ENCODE data around the gene STIM1. TPM values are rescaled to one million over a fixed set of nuclear protein-coding genes. Genes with fewer than 3 reads are reported as not detected.

STIM1 gene
- total RNA-seq, 3 donors from 2014 or later (not counting 1 experiment from before 2014, with no cell fraction given): 171 to 187 (median 175) TPM

GRCh38 chr11:4054643-4055042, 199.2 kb downstream of the STIM1 start:
- 94% methylated on average over 1 of the region's 1 CpG for WGBS (ENCODE audit: insufficient coverage)
- intact Hi-C loops (cut with micrococcal nuclease): no loop called here

GRCh38 chr11:4059424-4059823, 204.0 kb downstream of the STIM1 start:
- Mint-ChIP-seq H3K4me1 (peaks cover 12 to 29% of the 10 kb centered on the region in 2 donors), H3K27ac (peak overlapping the region in 1 of 2 donors; percentile 7), H3K9me3 (no peaks in the 10 kb centered on the region), H3K36me3 (no peaks in the 10 kb centered on the region), H3K27me3 (ENCODE audit: low read depth in 2 of 2) (no peaks in the 10 kb centered on the region), H3K4me3 (no peak overlapping the region)
- intact Hi-C loops (cut with micrococcal nuclease): no loop called here
- H3K27ac ChIP-seq (ENCODE audit: low read length): no peak overlapping the region
- DNase-seq (no peak), ATAC-seq (no peak)
- no peaks in the 10 kb centered on the region for H3K4me1 ChIP-seq (ENCODE audit: control insufficient read depth, insufficient read depth, low read length)
- WGBS (ENCODE audit: insufficient coverage): 100% methylated on average over 1 of the region's 1 CpG
- no peak for TF ChIP-seq CTCF (IDR thresholded peaks at IDR 0.05)
- H3K4me3 ChIP-seq (ENCODE audit: low read length): no peak overlapping the region
- no peaks in the 10 kb centered on the region for H3K9me3 ChIP-seq (ENCODE audit: control insufficient read depth, insufficient read depth, low read length)
- H3K27me3 ChIP-seq (ENCODE audit: control insufficient read depth, insufficient read depth, low read length): no peaks in the 10 kb centered on the region
- peaks cover 42% of the 10 kb centered on the region for H3K36me3 ChIP-seq (ENCODE audit: control insufficient read depth, insufficient read depth, low read length)

More at GRCh38 chr11:4054643-4055042, 199.2 kb downstream of the STIM1 start:
- no peak for ATAC-seq
- Histone ChIP-seq H3K27me3 (ENCODE audit: control insufficient read depth, insufficient read depth, low read length) (no peaks in the 10 kb centered on the region), H3K4me1 (ENCODE audit: control insufficient read depth, insufficient read depth, low read length) (no peaks in the 10 kb centered on the region), H3K27ac (ENCODE audit: low read length) (no peak overlapping the region), H3K4me3 (ENCODE audit: low read length) (no peak overlapping the region), H3K9me3 (ENCODE audit: control insufficient read depth, insufficient read depth, low read length) (no peaks in the 10 kb centered on the region), H3K36me3 (ENCODE audit: control insufficient read depth, insufficient read depth, low read length) (peaks cover 23% of the 10 kb centered on the region)
- H3K27ac Mint-ChIP-seq: peak overlapping the region; percentile 42 to 47
- no peaks in the 10 kb centered on the region for H3K36me3 Mint-ChIP-seq
- peaks cover 7 to 22% of the 10 kb centered on the region in 2 donors for H3K4me1 Mint-ChIP-seq
- H3K4me3 Mint-ChIP-seq: no peak overlapping the region
- no peak for DNase-seq
- no peaks in the 10 kb centered on the region for H3K9me3 Mint-ChIP-seq
- TF ChIP-seq CTCF (IDR thresholded peaks at IDR 0.05): no peak
- no peaks in the 10 kb centered on the region for H3K27me3 Mint-ChIP-seq (ENCODE audit: low read depth in 2 of 2)

GRCh38 chr11:4060182-4060923, 204.9 kb downstream of the STIM1 start:
- peak overlapping the region in 1 of 2 donors; percentile 27 for H3K27ac Mint-ChIP-seq
- intact Hi-C loops (cut with micrococcal nuclease): no loop called here
- H3K4me3 Mint-ChIP-seq: no peak overlapping the region
- Histone ChIP-seq H3K36me3 (ENCODE audit: control insufficient read depth, insufficient read depth, low read length) (peaks cover 42% of the 10 kb centered on the region), H3K9me3 (ENCODE audit: control insufficient read depth, insufficient read depth, low read length) (no peaks in the 10 kb centered on the region), H3K27ac (ENCODE audit: low read length) (no peak overlapping the region), H3K4me1 (ENCODE audit: control insufficient read depth, insufficient read depth, low read length) (no peaks in the 10 kb centered on the region), H3K4me3 (ENCODE audit: low read length) (no peak overlapping the region), H3K27me3 (ENCODE audit: control insufficient read depth, insufficient read depth, low read length) (no peaks in the 10 kb centered on the region)
- H3K27me3 Mint-ChIP-seq (ENCODE audit: low read depth in 2 of 2): no peaks in the 10 kb centered on the region
- ATAC-seq (no peak), DNase-seq (no peak)
- H3K36me3 Mint-ChIP-seq: no peaks in the 10 kb centered on the region
- 89% methylated on average over 3 of the region's 4 CpGs for WGBS (ENCODE audit: insufficient coverage)
- no peaks in the 10 kb centered on the region for H3K9me3 Mint-ChIP-seq
- H3K4me1 Mint-ChIP-seq: peaks cover 21 to 36% of the 10 kb centered on the region in 2 donors
- no peak for TF ChIP-seq CTCF (IDR thresholded peaks at IDR 0.05)
